H9 (cell line): Measurements from ENCODE around the gene FSIP2. TPM values are rescaled to one million over a fixed set of nuclear protein-coding genes. Genes with fewer than 3 reads are reported as not detected.

Experiments
- DNase-seq: peaks from one replicate; pipeline ENCODE4 v3.0.0-alpha.2; 2017
- H2AFZ ChIP-seq: one replicate; pipeline ENCODE4 v1.6.1; 2013; ENCODE audit warnings: mild to moderate bottlenecking, low read length, control low read depth, moderate library complexity
- H2AK5ac ChIP-seq: 2 replicates; pipeline ENCODE4 v1.6.1; 2013; ENCODE audit warnings: low read length, control low read depth, mixed read lengths; ENCODE audit not compliant: insufficient read length
- H2BK120ac ChIP-seq: one replicate; pipeline ENCODE4 v1.6.1; 2013; ENCODE audit warnings: low read depth, mild to moderate bottlenecking, low read length, control low read depth, inconsistent platforms; ENCODE audit not compliant: poor library complexity, severe bottlenecking
- H2BK12ac ChIP-seq: 2 replicates; pipeline ENCODE4 v1.6.1; 2013; ENCODE audit warnings: low read length, control low read depth, mixed read lengths, low read depth; ENCODE audit not compliant: insufficient read length
- H2BK15ac ChIP-seq: 2 replicates; pipeline ENCODE4 v1.6.1; 2013; ENCODE audit warnings: low read depth, low read length, control low read depth
- H2BK20ac ChIP-seq: one replicate; pipeline ENCODE4 v1.6.1; 2013; ENCODE audit warnings: low read depth, mild to moderate bottlenecking, low read length, control low read depth, inconsistent platforms; ENCODE audit not compliant: poor library complexity, severe bottlenecking
- H2BK5ac ChIP-seq: 2 replicates; pipeline ENCODE4 v1.6.1; 2013; ENCODE audit warnings: low read length, control low read depth, mixed read lengths; ENCODE audit not compliant: insufficient read length
- H3K14ac ChIP-seq: 2 replicates; pipeline ENCODE4 v1.6.1; 2013; ENCODE audit warnings: low read length, control low read depth; ENCODE audit not compliant: insufficient read depth
- H3K18ac ChIP-seq: 2 replicates; pipeline ENCODE4 v1.6.1; 2013; ENCODE audit warnings: low read depth, mild to moderate bottlenecking, mixed read lengths, low read length, control low read depth; ENCODE audit not compliant: insufficient read length
- H3K23ac ChIP-seq: 2 replicates; pipeline ENCODE4 v1.6.1; 2013; ENCODE audit warnings: low read length, control low read depth, mixed read lengths, low read depth; ENCODE audit not compliant: insufficient read length
- H3K23me2 ChIP-seq: 2 replicates; pipeline ENCODE4 v1.6.1; 2013; ENCODE audit warnings: low read depth, mild to moderate bottlenecking, mixed read lengths, low read length, control low read depth; ENCODE audit not compliant: insufficient read length, poor library complexity, severe bottlenecking
- H3K27ac ChIP-seq: 2 replicates; pipeline ENCODE4 v1.5.1; 2013; ENCODE audit warnings: low read length, control low read depth, mixed read lengths, low read depth; ENCODE audit not compliant: insufficient read length
- H3K27me3 ChIP-seq: 2 replicates; pipeline ENCODE4 v1.6.1; 2013; ENCODE audit warnings: low read length, control low read depth, inconsistent platforms; ENCODE audit not compliant: insufficient read depth
- H3K4ac ChIP-seq: 2 replicates; pipeline ENCODE4 v1.6.1; 2013; ENCODE audit warnings: low read depth, mild to moderate bottlenecking, control low read depth, inconsistent platforms, low read length, moderate library complexity
- H3K4me1 ChIP-seq: 2 replicates; pipeline ENCODE4 v1.6.1; 2013; ENCODE audit warnings: low read length, control low read depth, inconsistent platforms; ENCODE audit not compliant: insufficient read depth
- H3K4me2 ChIP-seq: 2 replicates; pipeline ENCODE4 v1.6.1; 2013; ENCODE audit warnings: low read length, control low read depth, mixed read lengths; ENCODE audit not compliant: insufficient read length, insufficient read depth
- H3K56ac ChIP-seq: 2 replicates; pipeline ENCODE4 v1.6.1; 2013; ENCODE audit warnings: low read depth, mild to moderate bottlenecking, mixed read lengths, low read length, control low read depth; ENCODE audit not compliant: insufficient read length
- H3K79me1 ChIP-seq: 2 replicates; pipeline ENCODE4 v1.6.1; 2013; ENCODE audit warnings: low read depth, mild to moderate bottlenecking, moderate library complexity, low read length, control low read depth, inconsistent platforms; ENCODE audit not compliant: insufficient read depth, poor library complexity, severe bottlenecking
- H3K79me2 ChIP-seq: 2 replicates; pipeline ENCODE4 v1.6.1; 2013; ENCODE audit warnings: low read length, control low read depth, inconsistent platforms; ENCODE audit not compliant: insufficient read depth
- H3K9ac ChIP-seq: 2 replicates; pipeline ENCODE4 v1.6.1; 2013; ENCODE audit warnings: low read length, control low read depth, mixed read lengths; ENCODE audit not compliant: insufficient read length; ENCODE audit errors: extremely low read depth
- H3K9me3 ChIP-seq: one replicate; pipeline ENCODE4 v1.6.1; 2013; ENCODE audit warnings: low read depth, low read length, inconsistent platforms; ENCODE audit not compliant: control insufficient read depth
- H3T11ph ChIP-seq: one replicate; pipeline ENCODE4 v1.6.1; 2013; ENCODE audit warnings: mild to moderate bottlenecking, low read length, control low read depth, inconsistent platforms
- H4K20me1 ChIP-seq: one replicate; pipeline ENCODE4 v1.6.1; 2013; ENCODE audit not compliant: control insufficient read depth, insufficient read length, insufficient read depth
- H4K5ac ChIP-seq: 2 replicates; pipeline ENCODE4 v1.6.1; 2013; ENCODE audit warnings: low read depth, mild to moderate bottlenecking, mixed read lengths, low read length, control low read depth; ENCODE audit not compliant: insufficient read length
- H4K8ac ChIP-seq: replicated peaks from 2 replicates; pipeline ENCODE4 v1.6.1; 2013; ENCODE audit warnings: low read length, control low read depth, mixed read lengths, low read depth; ENCODE audit not compliant: insufficient read length
- H4K91ac ChIP-seq: 2 replicates; pipeline ENCODE4 v1.6.1; 2013; ENCODE audit warnings: low read depth, mild to moderate bottlenecking, moderate library complexity, mixed read lengths, low read length, control low read depth; ENCODE audit not compliant: insufficient read length
- H3K27ac Mint-ChIP-seq, 3 experiments: 2 replicates in 2 of 3; 3 replicates in 1 of 3; pipeline ENCODE4 v1.8.0; 2020 to 2021; ENCODE audit warnings: mixed read lengths in 3 of 3, mild to moderate bottlenecking in 1 of 3, moderate library complexity in 1 of 3
- H3K27me3 Mint-ChIP-seq: 2 replicates; pipeline ENCODE4 v1.8.0; 2021; ENCODE audit warnings: low read depth, mild to moderate bottlenecking, moderate library complexity, mixed read lengths
- H3K36me3 Mint-ChIP-seq, 3 experiments: 2 replicates in 2 of 3; 3 replicates in 1 of 3; pipeline ENCODE4 v1.8.0; 2020 to 2021; ENCODE audit warnings: low read depth in 3 of 3, mixed read lengths in 3 of 3; ENCODE audit not compliant: insufficient read depth in 1 of 3
- H3K4me1 Mint-ChIP-seq, 2 experiments: 2 replicates each; pipeline ENCODE4 v1.8.0; 2020; ENCODE audit warnings: mixed read lengths in 2 of 2
- H3K4me3 Mint-ChIP-seq, 2 experiments: 2 replicates in 1 of 2; 3 replicates in 1 of 2; pipeline ENCODE4 v1.8.0; 2020 to 2021; ENCODE audit warnings: mild to moderate bottlenecking in 2 of 2, mixed read lengths in 2 of 2, moderate library complexity in 1 of 2
- H3K9me3 Mint-ChIP-seq, 2 experiments: 2 replicates in 1 of 2; 3 replicates in 1 of 2; pipeline ENCODE4 v1.8.0; 2020; ENCODE audit warnings: mild to moderate bottlenecking in 2 of 2, mixed read lengths in 2 of 2, moderate library complexity in 1 of 2
- CTCF ChIP-seq: fragments of 200-600 bp; sonication (generic); conservative IDR thresholded peaks from 3 replicates; pipeline ENCODE4 v1.8.0; 2021; ENCODE audit warnings: antibody characterized with exemption, mild to moderate bottlenecking
- total RNA-seq: library from RNA; stranded (reverse); gene quantifications from 2 replicates; pipeline ENCODE4 v1.2.1, GENCODE V29; 2021

FSIP2 gene
- total RNA-seq, 1 experiment from 2014 or later: 2.4 TPM

- H2BK120ac ChIP-seq: no peak overlapping the region
- no peak overlapping the region for H2BK12ac ChIP-seq
- no peak overlapping the region for H3K9ac ChIP-seq
- no peaks in the 10 kb centered on the region for H4K20me1 ChIP-seq
- H3K27ac ChIP-seq: no peak overlapping the region
- H3K4ac ChIP-seq: no peak overlapping the region
- H3K14ac ChIP-seq: no peak overlapping the region
- H3K9me3 ChIP-seq: peaks cover 14% of the 10 kb centered on the region
- no peak overlapping the region; a peak in 1 of 7 replicates for H3K27ac Mint-ChIP-seq
- no peaks in the 10 kb centered on the region for H3K23me2 ChIP-seq
- no peaks in the 10 kb centered on the region for H3K27me3 ChIP-seq
- H4K5ac ChIP-seq: no peak overlapping the region
- H4K8ac ChIP-seq: no peak overlapping the region
- no peaks in the 10 kb centered on the region for H3K4me1 ChIP-seq
- no peaks in the 10 kb centered on the region for H3K79me1 ChIP-seq
- no peak overlapping the region for H4K91ac ChIP-seq
- no peak overlapping the region for H3K56ac ChIP-seq
- no peak overlapping the region for H2BK5ac ChIP-seq
- no peak for DNase-seq
- no peak overlapping the region for H3K4me3 Mint-ChIP-seq
- peaks cover 24 to 57% (median 52%) of the 10 kb centered on the region in 3 experiments for H3K36me3 Mint-ChIP-seq
- no peak overlapping the region for H2BK20ac ChIP-seq
- H3T11ph ChIP-seq: no peak overlapping the region
- no peak overlapping the region for H3K23ac ChIP-seq
- no peak overlapping the region for H3K4me2 ChIP-seq
- no peak for TF ChIP-seq CTCF
- no peak overlapping the region for H2AFZ ChIP-seq
- no peaks in the 10 kb centered on the region for H3K27me3 Mint-ChIP-seq
- H3K9me3 Mint-ChIP-seq: peaks cover 49 to 60% of the 10 kb centered on the region in 2 experiments
- H2AK5ac ChIP-seq: no peak overlapping the region
- no peak overlapping the region for H3K18ac ChIP-seq
- no peaks in the 10 kb centered on the region for H3K4me1 Mint-ChIP-seq
- no peak overlapping the region for H2BK15ac ChIP-seq
- H3K79me2 ChIP-seq: no peaks in the 10 kb centered on the region
Measured at GRCh38 chr2:185771396-185771795, 32.8 kb downstream of the FSIP2 start.
